B cell (primary cell): ENCODE data around the gene KIR2DL1. TPM values are rescaled to one million over a fixed set of nuclear protein-coding genes. Genes with fewer than 3 reads are reported as not detected.
"Not testable (repeated sequence)": the region's sequence is repeated elsewhere in the genome, so short reads cannot be mapped to it uniquely, and the experiment has no call there.

Experiments
- ATAC-seq: fragments of 200-7000 bp; cut with Tn5 transposase; one replicate; pipeline ENCODE4 v1.10.0; 2021; ENCODE audit warnings: low read depth, mild to moderate bottlenecking, moderate number of reproducible peaks, moderate library complexity
- CTCF ChIA-PET: fragments of 350-600 bp; sonication (Branson Sonifier 250); formaldehyde crosslinking; loops from one replicate; lab custom pipeline; 2021; ENCODE audit warnings: antibody characterized with exemption, inconsistent platforms; lab: Charles Lee
- POLR2A ChIA-PET: fragments of 350-600 bp; sonication (Branson Sonifier 250); formaldehyde crosslinking; loops from one replicate; lab custom pipeline; 2021; ENCODE audit warnings: antibody characterized with exemption; lab: Charles Lee
- DNase-seq: peaks from one replicate; pipeline ENCODE4 v3.0.0; 2013
- H2AFZ ChIP-seq: 2 replicates; pipeline ENCODE4 v1.6.1; 2012; ENCODE audit warnings: mild to moderate bottlenecking, low read depth, low read length; ENCODE audit not compliant: insufficient read depth, poor library complexity, severe bottlenecking
- H3K27ac ChIP-seq, 2 donors: 1 replicate in 1 of 2; 2 replicates in 1 of 2; pipeline ENCODE4 v1.5.1; 2012 to 2013; ENCODE audit warnings: low read length in 2 of 2, mild to moderate bottlenecking in 2 of 2, moderate library complexity in 1 of 2
- H3K27me3 ChIP-seq, 4 experiments: fragments of 200-600 bp in 1 of 4; sonication (generic) in 1 of 4; replicated peaks in 1 of 4; 1 replicate in 2 of 4; 2 replicates in 2 of 4; pipeline versions ENCODE4 v1.6.1 to v1.7.0; 2013 to 2016; ENCODE audit warnings: low read length in 3 of 4, mild to moderate bottlenecking in 2 of 4, mixed read lengths in 1 of 4, moderate library complexity in 1 of 4; ENCODE audit not compliant: insufficient read depth in 4 of 4, control insufficient read depth in 3 of 4; ENCODE audit errors: control extremely low read depth in 1 of 4
- H3K36me3 ChIP-seq, 2 experiments: replicated peaks in 1 of 2; 1 replicate in 1 of 2; 2 replicates in 1 of 2; pipeline versions ENCODE4 v1.6.1 to v1.7.1; 2013; ENCODE audit warnings: low read length in 1 of 2; ENCODE audit not compliant: insufficient read depth in 2 of 2, control insufficient read depth in 1 of 2; ENCODE audit errors: control extremely low read depth in 1 of 2, extremely low read depth in 1 of 2
- H3K4me1 ChIP-seq, 2 donors: fragments of 200-600 bp in 1 of 2; sonication (generic) in 1 of 2; 1 replicate in 1 of 2; 2 replicates in 1 of 2; pipeline versions ENCODE4 v1.5.1 to v1.6.1; 2013 to 2017; ENCODE audit warnings: low read length in 2 of 2; ENCODE audit not compliant: control insufficient read depth in 2 of 2, insufficient read depth in 2 of 2
- H3K4me2 ChIP-seq: replicated peaks from 2 replicates; pipeline ENCODE3; 2012; ENCODE audit warnings: mild to moderate bottlenecking, low read depth, low read length; ENCODE audit not compliant: poor library complexity, severe bottlenecking
- H3K4me3 ChIP-seq, 5 experiments: fragments of 200-600 bp in 1 of 5; sonication (generic) in 1 of 5; 1 replicate in 3 of 5; 2 replicates in 2 of 5; pipeline versions ENCODE4 v1.5.1 to v1.7.0; 2011 to 2016; ENCODE audit warnings: low read length in 4 of 5, mild to moderate bottlenecking in 4 of 5, low read depth in 2 of 5, control low read depth in 1 of 5, moderate library complexity in 1 of 5; ENCODE audit not compliant: insufficient read depth in 1 of 5; ENCODE audit errors: control extremely low read depth in 1 of 5, extremely low read depth in 1 of 5
- H3K79me2 ChIP-seq: fragments of 200-600 bp; sonication (generic); one replicate; pipeline ENCODE4 v1.6.0; 2016; ENCODE audit warnings: low read length; ENCODE audit not compliant: control insufficient read depth, insufficient read depth
- H3K9ac ChIP-seq: fragments of 200-600 bp; sonication (generic); 2 replicates; pipeline ENCODE4 v1.6.1; 2017; ENCODE audit warnings: mild to moderate bottlenecking, low read length, moderate library complexity
- H3K9me3 ChIP-seq, 3 donors: one replicate each; pipeline versions ENCODE4 v1.6.1 to v1.7.1; 2013; ENCODE audit warnings: low read length in 2 of 3; ENCODE audit not compliant: control insufficient read depth in 2 of 3, insufficient read depth in 1 of 3; ENCODE audit errors: control extremely low read depth in 1 of 3
- H4K20me1 ChIP-seq: 2 replicates; pipeline ENCODE4 v1.6.0; 2012; ENCODE audit warnings: mild to moderate bottlenecking, low read length; ENCODE audit not compliant: insufficient read depth, control insufficient read depth, poor library complexity, severe bottlenecking
- H3K27ac Mint-ChIP-seq: one replicate; pipeline ENCODE4 v1.8.0; 2021; ENCODE audit warnings: mixed read lengths
- H3K27me3 Mint-ChIP-seq: one replicate; pipeline ENCODE4 v1.8.0; 2021; ENCODE audit warnings: mixed read lengths
- H3K4me1 Mint-ChIP-seq: one replicate; pipeline ENCODE4 v1.8.0; 2021; ENCODE audit warnings: mixed read lengths
- H3K4me3 Mint-ChIP-seq: one replicate; pipeline ENCODE4 v1.8.0; 2021; ENCODE audit warnings: mixed read lengths
- H3K9me3 Mint-ChIP-seq: one replicate; pipeline ENCODE4 v1.8.0; 2022; ENCODE audit warnings: mixed read lengths; ENCODE audit not compliant: insufficient read depth
- WGBS: methylation state at CpG from one replicate; pipeline ENCODE4 v1.1.5; 2013; ENCODE audit warnings: missing lambda C conversion rate; ENCODE audit not compliant: insufficient coverage; 5-methylcytosine and 5-hydroxymethylcytosine counted together
- intact Hi-C: fragments of 100-400 bp; cut with micrococcal nuclease; formaldehyde crosslinking; loops from one replicate; pipeline ENCODE4 v1.10.0; 2022
- polyA plus RNA-seq: library from polyadenylated mRNA; depleted of rRNA; stranded (reverse); fragments of >200 nt; gene quantifications from 2 replicates; pipeline ENCODE4 v1.2.3, GENCODE V29; 2012
- total RNA-seq, 2 donors: library from RNA; stranded (reverse); fragments of 120-200 nt in 1 of 2; gene quantifications; 1 replicate in 1 of 2; 2 replicates in 1 of 2; pipeline versions ENCODE4 v1.2.3 to v1.2.4, GENCODE V29; 2013 to 2022

Gene KIR2DL1
- total and polyA plus RNA-seq, 2 donors (not counting 1 experiment from before 2014, with no cell fraction given), result 0.04 TPM; not detected in 1

DNA sequence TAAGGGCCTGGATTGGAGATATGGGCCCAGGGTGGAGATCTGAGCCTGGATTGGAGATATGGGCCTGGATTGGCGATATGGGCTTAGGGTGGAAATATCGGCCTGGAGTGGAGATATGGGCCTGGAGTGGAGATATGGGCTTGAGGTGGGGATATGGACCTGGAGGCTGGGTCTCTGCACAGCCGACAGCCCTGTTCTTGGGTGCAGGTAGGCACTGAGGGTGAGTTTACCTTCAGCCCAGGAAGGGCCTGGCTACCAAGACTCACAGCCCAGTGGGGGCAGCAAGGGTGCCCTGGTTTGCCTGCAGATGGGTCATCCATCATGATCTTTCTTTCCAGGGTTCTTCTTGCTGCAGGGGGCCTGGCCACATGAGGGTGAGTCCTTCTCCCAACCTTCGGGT lies 918 bp downstream of the KIR2DL1 start:
- H3K27me3 ChIP-seq, H3K27ac ChIP-seq, H4K20me1 ChIP-seq, H3K27ac Mint-ChIP-seq, CTCF ChIA-PET, H3K4me1 Mint-ChIP-seq, H2AFZ ChIP-seq, intact Hi-C loops, H3K4me1 ChIP-seq, DNase-seq, H3K4me3 Mint-ChIP-seq, ATAC-seq, H3K9ac ChIP-seq, H3K9me3 ChIP-seq, H3K4me2 ChIP-seq, H3K4me3 ChIP-seq, POLR2A ChIA-PET, H3K79me2 ChIP-seq, H3K36me3 ChIP-seq, H3K9me3 Mint-ChIP-seq: not testable (repeated sequence)
- WGBS, result 96% methylated on average over 3 of the region's 4 CpGs
- H3K27me3 Mint-ChIP-seq, result peaks cover 11% of the 10 kb centered on the region

DNA sequence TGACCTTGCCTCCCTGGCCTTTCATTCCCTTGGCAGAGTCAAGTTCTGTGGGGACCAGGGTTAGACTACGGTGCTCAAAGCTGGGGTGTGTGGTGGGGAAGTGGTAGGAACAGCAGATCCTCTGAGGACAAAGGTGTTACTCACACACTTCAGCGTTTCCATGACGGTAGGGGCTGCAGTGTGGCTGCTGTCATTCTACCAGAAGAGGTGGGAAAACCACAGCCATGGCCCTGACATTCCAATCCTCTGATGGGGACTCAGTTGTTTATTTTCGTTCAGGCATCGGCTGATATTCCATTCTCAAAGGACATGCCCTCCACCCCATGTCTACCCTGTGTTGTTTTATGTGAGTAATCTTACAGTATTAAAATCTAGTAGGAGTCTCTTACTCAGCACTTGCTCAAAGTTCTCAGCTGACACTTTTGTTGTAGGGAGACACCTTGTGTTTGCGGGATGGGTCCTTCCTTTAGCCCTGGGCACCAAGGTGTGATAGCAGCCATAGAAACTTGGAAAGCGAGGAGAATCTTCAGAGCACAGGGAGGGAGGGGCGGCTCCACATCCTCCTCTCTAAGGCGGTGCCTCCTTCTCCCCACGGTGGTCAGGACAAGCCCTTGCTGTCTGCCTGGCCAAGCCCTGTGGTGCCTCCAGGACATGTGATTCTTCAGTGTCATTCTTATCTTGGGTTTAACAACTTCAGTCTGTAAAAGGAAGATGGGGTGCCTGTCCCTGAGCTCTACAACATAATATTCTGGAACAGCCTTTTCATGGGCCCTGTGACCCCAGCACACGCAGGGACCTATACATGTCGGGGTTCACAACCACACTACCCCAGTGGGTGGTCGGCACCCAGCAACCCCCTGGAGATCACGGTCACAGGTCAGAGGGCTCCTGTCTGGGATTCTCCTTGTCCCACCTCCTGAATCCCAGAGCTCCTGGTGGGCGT lies 1.7 kb downstream of the KIR2DL1 start:
- H3K27me3 ChIP-seq, H3K36me3 ChIP-seq, H3K9me3 Mint-ChIP-seq, H3K27ac ChIP-seq, H3K4me2 ChIP-seq, H2AFZ ChIP-seq, ATAC-seq, H3K4me3 Mint-ChIP-seq, H4K20me1 ChIP-seq, H3K4me3 ChIP-seq, H3K9ac ChIP-seq, H3K27ac Mint-ChIP-seq, H3K4me1 Mint-ChIP-seq, H3K9me3 ChIP-seq, H3K4me1 ChIP-seq, CTCF ChIA-PET, POLR2A ChIA-PET, H3K79me2 ChIP-seq, intact Hi-C loops, DNase-seq: not testable (repeated sequence)
- 79% methylated on average over 9 of the region's 15 CpGs for WGBS
- H3K27me3 Mint-ChIP-seq, result peaks cover 11% of the 10 kb centered on the region

GRCh38 chr19:54772666-54773065 lies 3.1 kb downstream of the KIR2DL1 start:
- H2AFZ ChIP-seq, ATAC-seq, H3K9ac ChIP-seq, H3K27ac ChIP-seq, H3K4me3 ChIP-seq, H3K79me2 ChIP-seq, H3K4me1 ChIP-seq, DNase-seq, CTCF ChIA-PET, H3K9me3 ChIP-seq, POLR2A ChIA-PET, H3K27ac Mint-ChIP-seq, H3K27me3 ChIP-seq, H3K4me1 Mint-ChIP-seq, intact Hi-C loops, H3K36me3 ChIP-seq, H3K9me3 Mint-ChIP-seq, H3K4me2 ChIP-seq, H4K20me1 ChIP-seq, H3K4me3 Mint-ChIP-seq: not testable (repeated sequence)
- WGBS, result 50% methylated on average over 1 of the region's 2 CpGs
- H3K27me3 Mint-ChIP-seq, result peaks cover 11% of the 10 kb centered on the region
